ENCODE results near the gene LCN9. TPM values are rescaled to one million over a fixed set of nuclear protein-coding genes. Genes with fewer than 3 reads are reported as not detected.

The LCN9 gene
- total RNA-seq, 1 experiment from 2014 or later: 0.52 TPM

GRCh38 chr9:135616619-135617537 lies 46.2 kb upstream of the LCN9 start:
- DNase-seq: no peak
- H3K18ac ChIP-seq (ENCODE audit: insufficient read length, low read depth, low read length): no peak overlapping the region
- H2BK20ac ChIP-seq (ENCODE audit: low read depth, low read length, poor library complexity, severe bottlenecking): no peak overlapping the region
- no peak overlapping the region for H2AK5ac ChIP-seq (ENCODE audit: insufficient read length, low read length)
- no peaks in the 10 kb centered on the region for H3K23me2 ChIP-seq (ENCODE audit: insufficient read length, low read depth, low read length, poor library complexity, severe bottlenecking)
- Mint-ChIP-seq H3K4me3 (no peak overlapping the region), H3K27ac (no peak overlapping the region; a peak in 1 of 7 replicates), H3K4me1 (0 out of 4 replicates have a peak, but pooled peaks cover 0 to 3% of the 10 kb centered on the region in 2 experiments), H3K27me3 (ENCODE audit: low read depth) (no peaks in the 10 kb centered on the region), H3K9me3 (peaks cover 1 to 3% of the 10 kb centered on the region in 2 experiments; a peak in 3 of 5 replicates), H3K36me3 (ENCODE audit: insufficient read depth in 1 of 3, low read depth in 3 of 3) (peaks cover 0 to under 1% (median under 1%) of the 10 kb centered on the region in 3 experiments; a peak in 3 of 7 replicates)
- H4K20me1 ChIP-seq (ENCODE audit: control insufficient read depth, insufficient read depth, insufficient read length): no peaks in the 10 kb centered on the region
- H3K27me3 ChIP-seq (ENCODE audit: insufficient read depth, low read length): no peaks in the 10 kb centered on the region
- no peak overlapping the region for H3K23ac ChIP-seq (ENCODE audit: insufficient read length, low read depth, low read length)
- H3T11ph ChIP-seq (ENCODE audit: low read length): no peak overlapping the region
- H4K5ac ChIP-seq (ENCODE audit: insufficient read length, low read depth, low read length): no peak overlapping the region
- no peaks in the 10 kb centered on the region for H3K9me3 ChIP-seq (ENCODE audit: control insufficient read depth, low read depth, low read length)
- WGBS (ENCODE audit: extremely low coverage, insufficient read length, low lambda C conversion rate): no CpG with 5 or more reads among the region's 34 CpGs
- no peaks in the 10 kb centered on the region for H3K79me2 ChIP-seq (ENCODE audit: insufficient read depth, low read length)
- no peak overlapping the region for H2AFZ ChIP-seq (ENCODE audit: low read length)
- no peak overlapping the region for H3K4me2 ChIP-seq (ENCODE audit: insufficient read depth, insufficient read length, low read length)
- no peaks in the 10 kb centered on the region for H3K4me1 ChIP-seq (ENCODE audit: insufficient read depth, low read length)
- no peak for TF ChIP-seq CTCF (conservative IDR thresholded peaks at IDR 0.05)
- no peak overlapping the region; the same call in 1 of the 2 replicates for H3K14ac ChIP-seq (ENCODE audit: insufficient read depth, low read length)
- H3K4ac ChIP-seq (ENCODE audit: low read depth, low read length): no peak overlapping the region
- no peak overlapping the region for H2BK12ac ChIP-seq (ENCODE audit: insufficient read length, low read depth, low read length)
- no peak overlapping the region for H3K56ac ChIP-seq (ENCODE audit: insufficient read length, low read depth, low read length)
- H2BK15ac ChIP-seq (ENCODE audit: low read depth, low read length): no peak overlapping the region
- H4K8ac ChIP-seq (replicated peaks; ENCODE audit: insufficient read length, low read depth, low read length): no peak overlapping the region
- no peak overlapping the region for H2BK5ac ChIP-seq (ENCODE audit: insufficient read length, low read length)
- H3K27ac ChIP-seq (ENCODE audit: insufficient read length, low read depth, low read length): no peak overlapping the region
- no peaks in the 10 kb centered on the region for H3K79me1 ChIP-seq (ENCODE audit: insufficient read depth, low read depth, low read length, poor library complexity, severe bottlenecking)
- no peak overlapping the region for H2BK120ac ChIP-seq (ENCODE audit: low read depth, low read length, poor library complexity, severe bottlenecking)
- H4K91ac ChIP-seq (ENCODE audit: insufficient read length, low read depth, low read length): no peak overlapping the region
- H3K9ac ChIP-seq (ENCODE audit: extremely low read depth, insufficient read length, low read length): no peak overlapping the region
